GM12873 (cell line): ENCODE measurements around the gene RHOA.

ENCODE experiments used
- TF ChIP-seq, protein P1 (sequence below): IDR thresholded peaks from 2 replicates; pipeline ENCODE4 v1.5.1; 2012; ENCODE audit warnings: low read depth, mild to moderate bottlenecking, moderate library complexity, low read length, control low read depth; ENCODE audit not compliant: insufficient read depth; ENCODE audit errors: missing control alignments

Gene RHOA

DNA sequence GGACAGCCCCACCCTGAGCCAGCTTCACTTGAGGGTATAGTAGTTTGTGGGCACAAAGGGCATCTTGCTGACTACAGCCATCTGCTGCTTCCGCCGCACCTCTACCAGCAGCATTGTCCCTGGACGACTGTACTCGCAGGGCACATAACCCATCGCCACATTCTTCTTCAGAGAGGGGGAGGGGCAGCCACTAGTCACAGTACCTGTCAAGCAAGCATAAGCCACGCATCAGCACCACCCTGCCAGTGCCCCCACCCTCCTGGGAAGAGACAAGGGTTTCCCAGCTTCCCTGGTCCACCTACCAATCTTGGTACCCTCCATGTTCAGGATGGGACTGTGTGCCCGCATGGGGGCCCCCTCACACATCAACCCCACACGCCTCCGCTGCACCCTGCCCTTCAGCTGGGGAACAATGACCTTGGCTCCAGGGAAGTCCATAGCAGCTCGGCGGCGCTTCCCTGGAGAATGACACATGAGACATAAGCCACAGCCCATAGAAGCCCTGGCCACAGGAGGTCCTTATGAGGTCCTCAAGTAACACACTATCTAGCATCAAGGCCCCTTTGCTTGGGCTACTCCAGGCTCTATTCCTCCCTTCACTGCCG lies 5.8 kb upstream of the RHOA start:
- TF ChIP-seq, protein P1, sequence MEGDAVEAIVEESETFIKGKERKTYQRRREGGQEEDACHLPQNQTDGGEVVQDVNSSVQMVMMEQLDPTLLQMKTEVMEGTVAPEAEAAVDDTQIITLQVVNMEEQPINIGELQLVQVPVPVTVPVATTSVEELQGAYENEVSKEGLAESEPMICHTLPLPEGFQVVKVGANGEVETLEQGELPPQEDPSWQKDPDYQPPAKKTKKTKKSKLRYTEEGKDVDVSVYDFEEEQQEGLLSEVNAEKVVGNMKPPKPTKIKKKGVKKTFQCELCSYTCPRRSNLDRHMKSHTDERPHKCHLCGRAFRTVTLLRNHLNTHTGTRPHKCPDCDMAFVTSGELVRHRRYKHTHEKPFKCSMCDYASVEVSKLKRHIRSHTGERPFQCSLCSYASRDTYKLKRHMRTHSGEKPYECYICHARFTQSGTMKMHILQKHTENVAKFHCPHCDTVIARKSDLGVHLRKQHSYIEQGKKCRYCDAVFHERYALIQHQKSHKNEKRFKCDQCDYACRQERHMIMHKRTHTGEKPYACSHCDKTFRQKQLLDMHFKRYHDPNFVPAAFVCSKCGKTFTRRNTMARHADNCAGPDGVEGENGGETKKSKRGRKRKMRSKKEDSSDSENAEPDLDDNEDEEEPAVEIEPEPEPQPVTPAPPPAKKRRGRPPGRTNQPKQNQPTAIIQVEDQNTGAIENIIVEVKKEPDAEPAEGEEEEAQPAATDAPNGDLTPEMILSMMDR = no peak

DNA sequence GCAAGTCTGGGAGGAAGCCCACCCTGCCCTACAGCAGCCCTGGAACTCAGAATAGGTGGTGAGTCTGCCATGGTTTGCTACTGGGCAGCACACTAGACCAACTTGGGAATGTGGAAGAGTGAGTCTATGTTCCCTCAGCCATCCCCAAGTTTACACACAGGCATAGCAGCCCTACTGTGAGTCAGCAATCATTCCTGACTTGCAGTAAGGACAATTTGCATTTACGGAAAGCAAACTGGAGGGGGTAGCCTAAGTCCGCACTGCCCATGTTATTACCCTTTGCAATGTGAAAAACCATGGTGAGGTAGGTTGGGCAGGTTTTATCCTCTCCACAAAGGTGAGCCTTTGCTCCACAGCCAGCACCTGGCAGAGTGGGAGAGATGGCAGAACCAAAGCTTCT lies 5.1 kb upstream of the RHOA start:
- TF ChIP-seq, protein P1 = no peak

DNA sequence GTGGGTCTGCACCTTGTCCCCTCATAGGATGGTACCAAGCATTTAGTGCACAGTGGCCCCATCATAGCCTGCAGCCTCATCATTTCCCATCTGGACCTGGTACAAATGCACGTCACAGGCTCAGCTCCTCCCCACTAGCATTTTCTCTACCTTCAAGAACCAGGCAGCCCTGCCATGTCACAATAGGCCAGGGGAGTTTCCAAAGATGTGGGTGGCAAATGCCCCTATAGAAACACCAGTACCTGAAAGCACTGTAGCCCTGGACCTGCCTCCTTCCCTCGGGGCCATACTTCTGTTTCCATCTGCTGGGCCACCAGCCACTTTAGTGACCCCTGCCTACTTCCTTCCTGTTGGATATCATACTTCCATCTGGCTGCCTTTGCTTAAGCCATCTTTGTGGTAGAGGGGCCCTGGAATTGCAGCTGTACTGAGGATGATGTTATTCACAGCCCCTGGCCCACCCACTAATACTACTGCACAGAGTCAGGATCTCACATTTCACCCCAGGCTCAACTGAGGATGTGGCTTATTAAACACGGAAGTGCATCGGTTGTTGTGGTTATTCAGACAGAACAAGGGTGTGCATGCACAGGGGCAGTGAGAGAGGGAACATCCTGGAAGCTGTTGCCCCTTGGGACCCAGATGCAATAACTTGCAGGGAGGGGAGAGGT lies 4.3 kb upstream of the RHOA start:
- TF ChIP-seq, protein P1 = no peak

DNA sequence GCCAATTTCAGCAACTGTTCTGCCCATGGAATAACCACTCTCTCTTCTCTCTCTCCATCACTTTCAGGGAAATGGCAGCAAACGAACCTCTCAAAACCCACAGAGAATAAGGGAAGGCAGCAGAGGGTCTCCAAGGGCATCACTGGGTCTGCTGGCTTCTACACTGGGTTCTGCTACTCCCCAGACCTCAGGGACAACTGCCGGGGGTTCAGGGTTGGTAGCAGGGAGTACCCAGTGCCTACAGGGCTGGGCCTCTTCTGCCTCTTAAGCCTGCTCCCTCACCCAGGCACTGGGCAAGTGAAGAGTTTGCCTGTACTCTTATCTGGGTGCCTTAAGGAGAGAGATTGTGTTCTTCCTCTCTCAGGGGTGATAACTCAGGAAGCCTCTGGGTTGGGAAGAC lies 3.0 kb upstream of the RHOA start:
- TF ChIP-seq, protein P1 = no peak

DNA sequence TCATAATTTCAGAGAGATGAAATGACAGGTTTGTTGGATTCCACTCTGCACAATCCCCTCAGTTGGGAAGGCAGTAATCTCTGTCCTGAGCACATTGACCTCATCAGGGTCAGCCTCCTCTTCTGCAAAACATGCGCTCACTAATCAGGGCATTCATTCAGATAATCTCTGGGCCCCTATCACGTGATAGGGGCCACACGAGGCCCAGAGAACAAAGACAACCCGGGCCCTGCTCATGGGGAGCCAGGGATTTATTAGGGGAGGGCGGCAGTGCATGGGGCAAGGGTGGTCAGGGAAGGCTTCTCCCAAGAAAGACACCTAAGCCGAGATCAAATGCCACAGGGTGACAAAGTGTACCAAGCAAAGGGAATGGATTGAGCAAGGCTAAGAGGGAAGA lies 1.6 kb upstream of the RHOA start:
- TF ChIP-seq, protein P1 = no peak

DNA sequence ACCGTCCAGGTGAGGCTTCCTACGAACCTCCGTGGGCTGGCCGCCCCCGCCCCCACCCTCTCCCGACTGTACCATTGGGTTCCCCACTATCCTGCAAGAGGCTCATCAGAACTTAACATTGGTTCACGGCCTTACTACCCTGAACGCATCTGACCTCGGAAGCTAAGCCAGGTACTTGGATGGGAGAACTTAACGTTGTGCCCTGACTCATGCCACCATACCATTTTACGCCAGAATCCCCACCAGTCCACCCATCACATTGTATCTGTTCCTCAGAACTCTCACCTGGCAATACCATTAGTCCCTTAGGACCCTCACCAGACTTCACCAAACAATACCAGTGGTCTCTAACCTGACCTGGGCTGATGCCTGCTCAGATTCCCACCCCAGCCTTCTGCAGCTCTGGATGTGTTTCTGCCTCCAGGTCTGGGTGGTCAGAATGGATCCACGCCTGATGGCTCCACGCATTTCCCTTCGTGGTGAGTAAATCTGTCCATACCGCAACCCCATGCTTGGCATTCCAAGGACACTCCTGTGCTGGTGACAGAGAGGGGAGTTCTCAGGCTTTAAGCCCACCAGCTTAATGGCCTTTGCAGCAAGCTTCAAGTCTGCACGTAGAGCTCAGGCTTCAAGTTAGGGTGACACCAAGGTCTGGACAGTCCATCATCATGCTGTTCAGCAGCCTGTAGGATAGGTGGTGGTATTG lies 1.0 kb upstream of the RHOA start:
- TF ChIP-seq, protein P1 = no peak

DNA sequence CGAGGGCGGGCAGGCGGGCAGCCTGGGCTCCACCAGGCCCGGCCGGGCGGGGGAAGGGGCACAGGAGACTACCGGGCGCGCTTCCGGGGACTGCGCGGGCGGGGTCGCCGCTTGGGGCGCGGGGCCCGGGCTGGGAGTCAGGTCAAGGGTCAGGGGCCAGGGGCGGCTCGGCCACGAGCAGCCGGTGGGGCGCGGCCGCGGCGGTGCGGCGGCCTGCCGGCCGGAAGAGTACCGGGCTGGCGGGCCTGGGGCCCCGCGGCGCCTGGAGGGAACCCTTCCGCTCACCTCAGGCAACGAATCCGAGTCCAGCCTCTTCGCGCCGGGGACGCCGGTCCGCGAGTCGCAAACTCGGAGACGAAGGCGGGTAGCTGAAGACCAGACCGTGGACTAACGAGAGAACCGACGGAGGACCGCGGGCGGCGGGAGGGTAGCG lies 225 bp downstream of the RHOA start:
- TF ChIP-seq, protein P1 = no peak
